GM23338 (cell line): ENCODE measurements around the gene STAMBPL1. TPM values are rescaled to one million over a fixed set of nuclear protein-coding genes. Genes with fewer than 3 reads are reported as not detected.

Experiments used
- ATAC-seq: fragments of 200-7000 bp; cut with Tn5 transposase; 3 replicates; pipeline ENCODE4 v1.9.1; 2020
- DNase-seq: peaks from one replicate; pipeline ENCODE4 v3.0.0-alpha.2; 2015; ENCODE audit warnings: low spot score
- H2AFZ ChIP-seq: fragments of 200-600 bp; sonication (generic); 2 replicates; pipeline ENCODE4 v1.8.0; 2016; ENCODE audit warnings: antibody characterized with exemption, mild to moderate bottlenecking, moderate library complexity
- H3F3A ChIP-seq: fragments of 200-600 bp; sonication (generic); replicated peaks from 2 replicates; pipeline ENCODE4 v1.8.0; 2017; ENCODE audit warnings: antibody characterized with exemption, mixed run types, low read depth
- H3K27ac ChIP-seq: fragments of 200-600 bp; sonication (generic); 2 replicates; pipeline ENCODE4 v1.6.1; 2016; ENCODE audit warnings: low read depth
- H3K27me3 ChIP-seq: fragments of 200-600 bp; sonication (generic); 2 replicates; pipeline ENCODE4 v1.8.0; 2016; ENCODE audit warnings: mild to moderate bottlenecking, mixed run types, moderate library complexity; ENCODE audit not compliant: insufficient read depth
- H3K36me3 ChIP-seq: fragments of 200-600 bp; sonication (generic); 2 replicates; pipeline ENCODE4 v1.8.0; 2016; ENCODE audit warnings: mild to moderate bottlenecking; ENCODE audit not compliant: insufficient read depth
- H3K4me1 ChIP-seq: fragments of 200-600 bp; sonication (generic); 2 replicates; pipeline ENCODE4 v1.8.0; 2016; ENCODE audit warnings: mild to moderate bottlenecking, moderate library complexity; ENCODE audit not compliant: insufficient read depth
- H3K4me2 ChIP-seq: fragments of 200-600 bp; sonication (generic); 2 replicates; pipeline ENCODE4 v1.7.1; 2017; ENCODE audit warnings: mixed run types
- H3K4me3 ChIP-seq: fragments of 200-600 bp; sonication (generic); 2 replicates; pipeline ENCODE4 v1.6.1; 2016; ENCODE audit warnings: mixed run types
- H3K79me2 ChIP-seq: fragments of 200-600 bp; sonication (generic); replicated peaks from 2 replicates; pipeline ENCODE4 v1.8.0; 2017; ENCODE audit warnings: mild to moderate bottlenecking; ENCODE audit not compliant: insufficient read depth
- H3K9me2 ChIP-seq: fragments of 200-600 bp; sonication (generic); 2 replicates; pipeline ENCODE4 v1.8.0; 2017; ENCODE audit not compliant: insufficient read depth
- H4K20me1 ChIP-seq: fragments of 200-600 bp; sonication (generic); replicated peaks from 2 replicates; pipeline ENCODE4 v1.8.0; 2017; ENCODE audit warnings: mild to moderate bottlenecking; ENCODE audit not compliant: insufficient read depth
- H3K27ac Mint-ChIP-seq: 2 replicates; pipeline ENCODE4 v1.8.0; 2020; ENCODE audit warnings: inconsistent platforms, mild to moderate bottlenecking, moderate library complexity, mixed read lengths
- H3K27me3 Mint-ChIP-seq: 3 replicates; pipeline ENCODE4 v1.8.0; 2022; ENCODE audit warnings: low read depth, mild to moderate bottlenecking, moderate library complexity, mixed read lengths, inconsistent platforms; ENCODE audit not compliant: insufficient read depth, poor library complexity
- H3K36me3 Mint-ChIP-seq: 3 replicates; pipeline ENCODE4 v1.8.0; 2021; ENCODE audit warnings: low read depth, mild to moderate bottlenecking, inconsistent platforms, moderate library complexity, mixed read lengths
- H3K4me1 Mint-ChIP-seq: 3 replicates; pipeline ENCODE4 v1.8.0; 2020; ENCODE audit warnings: mild to moderate bottlenecking, inconsistent platforms, mixed read lengths
- H3K4me3 Mint-ChIP-seq: 3 replicates; pipeline ENCODE4 v1.8.0; 2021; ENCODE audit warnings: moderate library complexity, mild to moderate bottlenecking, inconsistent platforms, mixed read lengths
- H3K9me3 Mint-ChIP-seq: 3 replicates; pipeline ENCODE4 v1.8.0; 2020; ENCODE audit warnings: moderate library complexity, mild to moderate bottlenecking, inconsistent platforms, mixed read lengths
- CREB1 ChIP-seq: fragments of 250-450 bp; sonication (Bioruptor Pico); IDR thresholded peaks from 2 replicates; pipeline ENCODE4 v1.5.0; 2020; ENCODE audit warnings: low read depth, mild to moderate bottlenecking, moderate library complexity
- CTCF ChIP-seq, 2 experiments: fragments of 200-600 bp in 1 of 2; sonication (generic) in 1 of 2; conservative IDR thresholded peaks; 2 replicates each; pipeline versions ENCODE4 v1.5.1 to v1.6.1; 2016 to 2017; ENCODE audit warnings: antibody characterized with exemption in 2 of 2, low read depth in 2 of 2, mild to moderate bottlenecking in 2 of 2, moderate library complexity in 1 of 2
- ETS1 ChIP-seq: IDR thresholded peaks from 2 replicates; pipeline ENCODE4 v1.6.1; 2016; ENCODE audit warnings: antibody characterized with exemption
- EZH2 ChIP-seq: fragments of 200-600 bp; sonication (generic); IDR thresholded peaks from one replicate; pipeline ENCODE4 v1.8.0; 2017; ENCODE audit warnings: antibody characterized with exemption, mild to moderate bottlenecking, low read depth; ENCODE audit not compliant: unreplicated experiment
- EZH2phosphoT487 ChIP-seq: fragments of 200-600 bp; sonication (generic); IDR thresholded peaks from one replicate; pipeline ENCODE4 v1.8.1; 2018; ENCODE audit warnings: antibody characterized with exemption; ENCODE audit not compliant: unreplicated experiment
- JUNB ChIP-seq: IDR thresholded peaks from one replicate; pipeline ENCODE4 v1.6.1; 2016; ENCODE audit warnings: antibody characterized with exemption; ENCODE audit not compliant: unreplicated experiment
- NANOG ChIP-seq: IDR thresholded peaks from 2 replicates; pipeline ENCODE4 v1.6.1; 2016; ENCODE audit warnings: antibody characterized with exemption, borderline replicate concordance
- POLR2AphosphoS5 ChIP-seq: IDR thresholded peaks from 2 replicates; pipeline ENCODE4 v1.6.1; 2016; ENCODE audit warnings: antibody characterized with exemption, low read depth
- REST ChIP-seq: IDR thresholded peaks from one replicate; pipeline ENCODE4 v1.6.1; 2018; ENCODE audit warnings: antibody characterized with exemption; ENCODE audit not compliant: unreplicated experiment
- STAT1 ChIP-seq: IDR thresholded peaks from one replicate; pipeline ENCODE4 v1.6.1; 2016; ENCODE audit warnings: antibody characterized with exemption; ENCODE audit not compliant: unreplicated experiment
- ZNF114 ChIP-seq: fragments of 250-450 bp; sonication (Bioruptor Pico); IDR thresholded peaks from 2 replicates; pipeline ENCODE4 v1.5.0; 2020; ENCODE audit warnings: mild to moderate bottlenecking, moderate library complexity
- ZNF331 ChIP-seq: fragments of 250-450 bp; sonication (Bioruptor Pico); IDR thresholded peaks from 2 replicates; pipeline ENCODE4 v1.5.0; 2020; ENCODE audit warnings: low read depth, mild to moderate bottlenecking, moderate library complexity
- ZNF462 ChIP-seq: fragments of 250-450 bp; sonication (Bioruptor Pico); IDR thresholded peaks from 2 replicates; pipeline ENCODE4 v1.5.0; 2020; ENCODE audit warnings: mild to moderate bottlenecking, moderate library complexity
- polyA plus RNA-seq: library from polyadenylated mRNA; unstranded; fragments of >200 nt; fragmentation: Nextera tagmentation; extraction: Ambion mirVana; gene quantifications from 2 replicates; pipeline ENCODE4 v1.2.1, GENCODE V29; 2016
- total RNA-seq: library from RNA; depleted of rRNA; stranded (reverse); fragments of >200 nt; shearing (Covaris generic); gene quantifications from 2 replicates; pipeline ENCODE4 v1.2.3, GENCODE V29; 2014

STAMBPL1 gene
- total and polyA plus RNA-seq, 2 experiments from 2014 or later = 2.5 to 11.5 TPM

- H3K4me3 ChIP-seq = no peak overlapping the region
- H3K4me3 Mint-ChIP-seq = no peak overlapping the region
- no peaks in the 10 kb centered on the region for H3K36me3 Mint-ChIP-seq
- no peaks in the 10 kb centered on the region for H3K27me3 ChIP-seq
- no peaks in the 10 kb centered on the region for H4K20me1 ChIP-seq
- no peak for TF ChIP-seq ETS1
- TF ChIP-seq STAT1 = no peak
- no peak for TF ChIP-seq ZNF331 (CRISPR knock-in tag)
- no peak for TF ChIP-seq ZNF114 (CRISPR knock-in tag)
- TF ChIP-seq ZNF462 (CRISPR knock-in tag) = no peak
- TF ChIP-seq CTCF (conservative IDR thresholded peaks at IDR 0.05; ENCODE audit: low read depth in 2 of 2) = no peak
- TF ChIP-seq REST = no peak
- TF ChIP-seq NANOG = no peak
- TF ChIP-seq CREB1 (CRISPR knock-in tag) = no peak
- no peak for TF ChIP-seq EZH2
- TF ChIP-seq POLR2AphosphoS5 = no peak
- no peak for TF ChIP-seq JUNB
- no peak for TF ChIP-seq EZH2phosphoT487
- H3K79me2 ChIP-seq = no peaks in the 10 kb centered on the region
- no peaks in the 10 kb centered on the region for H3K27me3 Mint-ChIP-seq
- peaks cover 24% of the 10 kb centered on the region for H3K4me1 Mint-ChIP-seq
- no peak overlapping the region for H3K4me2 ChIP-seq
- H3F3A ChIP-seq = no peaks in the 10 kb centered on the region
- DNase-seq (no peak), ATAC-seq (no peak)
- H3K9me3 Mint-ChIP-seq = no peaks in the 10 kb centered on the region
- no peak overlapping the region for H2AFZ ChIP-seq
- H3K27ac ChIP-seq = no peak overlapping the region
- H3K4me1 ChIP-seq = peaks cover 28% of the 10 kb centered on the region
- no peaks in the 10 kb centered on the region for H3K9me2 ChIP-seq
- no peak overlapping the region for H3K27ac Mint-ChIP-seq
- no peaks in the 10 kb centered on the region for H3K36me3 ChIP-seq
Observed at GRCh38 chr10:88849234-88849633, 30.8 kb upstream of the STAMBPL1 start.
